IPS-NIHi7 (cell line): ENCODE measurements around the gene MCCD1.
"Not testable (repeated sequence)": the region's sequence is repeated elsewhere in the genome, so short reads cannot be mapped to it uniquely, and the experiment has no call there.

Experiments used
- DNase-seq: peaks from one replicate; pipeline ENCODE4 v3.0.0; 2012; ENCODE audit warnings: mixed read lengths; ENCODE audit errors: extremely low spot score

MCCD1 gene, protein sequence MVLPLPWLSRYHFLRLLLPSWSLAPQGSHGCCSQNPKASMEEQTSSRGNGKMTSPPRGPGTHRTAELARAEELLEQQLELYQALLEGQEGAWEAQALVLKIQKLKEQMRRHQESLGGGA

DNA sequence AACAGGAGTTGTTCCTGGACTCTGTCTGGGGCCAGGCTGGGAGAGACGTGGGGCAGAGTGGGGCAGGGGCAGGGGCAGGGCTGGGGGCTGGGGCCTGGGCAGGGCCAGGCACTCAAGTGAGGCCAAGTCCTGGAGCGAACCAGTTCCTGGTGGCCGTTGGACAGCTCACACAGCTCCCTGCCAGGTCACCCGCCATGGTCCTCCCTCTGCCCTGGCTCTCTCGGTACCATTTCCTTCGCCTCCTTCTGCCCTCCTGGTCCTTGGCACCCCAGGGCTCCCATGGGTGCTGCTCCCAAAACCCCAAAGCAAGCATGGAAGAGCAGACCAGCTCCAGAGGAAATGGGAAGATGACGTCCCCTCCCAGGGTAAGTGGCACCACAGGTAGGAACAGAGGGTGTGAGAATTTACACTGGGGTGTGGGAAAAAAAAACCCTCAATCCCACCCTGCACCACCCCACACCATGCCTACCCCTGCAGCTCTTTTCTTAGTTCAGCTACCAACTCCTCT, at the start of gene MCCD1:
MCCD1 (plus strand) TSS at position 142 of the 508 bp plus-strand sequence; CDS start at position 195, 53 bp downstream.
- DNase-seq = no peak

DNA sequence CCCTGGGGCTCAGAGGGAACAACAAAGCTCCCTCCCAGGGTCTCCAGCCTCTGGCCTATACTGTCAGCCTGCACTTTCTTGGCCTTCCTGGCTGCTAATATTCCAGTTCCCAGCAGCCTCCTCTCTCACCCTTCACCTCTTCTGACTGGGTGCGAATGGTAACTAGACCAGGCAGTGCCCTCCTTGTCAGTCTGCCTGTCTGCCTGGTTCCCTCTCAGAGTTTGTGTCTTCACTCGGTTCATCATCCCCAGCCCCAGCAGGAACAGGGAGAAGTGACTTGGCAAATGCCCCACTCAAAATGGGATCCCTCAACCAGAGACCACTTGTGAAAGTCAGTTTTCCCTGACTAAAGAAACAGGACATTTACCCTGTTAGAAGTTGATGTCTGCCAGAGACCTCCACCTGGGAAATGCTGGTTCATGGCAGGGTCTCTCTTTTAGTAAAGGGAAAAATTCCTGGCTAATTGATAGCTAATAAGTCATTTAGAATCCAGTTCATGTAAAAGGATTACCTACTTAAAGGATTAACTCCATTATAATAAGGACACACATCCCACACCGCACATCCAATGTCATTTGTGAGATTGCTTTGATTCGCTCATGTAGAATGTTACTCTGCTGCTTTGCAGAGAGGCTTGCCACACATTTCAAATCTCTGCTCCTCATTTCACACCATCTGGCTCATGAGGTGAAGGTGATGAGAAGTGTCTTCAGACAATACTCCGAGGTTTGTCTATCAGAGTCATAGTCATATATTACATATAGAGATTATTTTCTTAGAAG, 49.4 kb upstream of the MCCD1 start:
- no peak for DNase-seq

DNA sequence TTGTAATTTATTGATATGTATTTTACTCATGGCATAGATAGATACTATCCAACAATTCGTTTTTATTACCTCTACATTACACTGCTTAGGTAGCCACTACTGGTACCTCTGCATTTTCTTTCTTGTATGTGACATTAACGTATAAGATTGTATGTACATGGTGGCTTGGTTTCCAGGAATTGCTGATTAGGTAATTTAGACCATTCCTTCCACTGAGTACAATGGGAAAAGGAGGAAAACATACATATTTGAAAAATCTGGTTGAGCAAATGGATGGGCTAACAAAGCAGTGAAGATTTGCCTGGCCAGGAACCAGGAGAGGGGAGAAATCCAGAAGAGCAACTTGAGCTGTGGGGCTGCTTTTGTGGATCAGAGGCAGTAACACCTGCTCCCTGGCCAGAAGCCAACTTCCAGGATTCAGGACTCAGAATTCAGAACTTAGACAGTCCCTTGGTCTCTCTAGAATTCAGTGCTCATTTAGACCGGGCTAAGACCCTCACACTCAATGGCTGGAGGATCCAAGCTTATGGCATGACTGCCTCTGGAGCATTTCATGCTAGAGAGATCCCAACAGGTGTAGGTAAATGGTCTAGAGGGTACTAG, 48.7 kb upstream of the MCCD1 start:
- no peak for DNase-seq

DNA sequence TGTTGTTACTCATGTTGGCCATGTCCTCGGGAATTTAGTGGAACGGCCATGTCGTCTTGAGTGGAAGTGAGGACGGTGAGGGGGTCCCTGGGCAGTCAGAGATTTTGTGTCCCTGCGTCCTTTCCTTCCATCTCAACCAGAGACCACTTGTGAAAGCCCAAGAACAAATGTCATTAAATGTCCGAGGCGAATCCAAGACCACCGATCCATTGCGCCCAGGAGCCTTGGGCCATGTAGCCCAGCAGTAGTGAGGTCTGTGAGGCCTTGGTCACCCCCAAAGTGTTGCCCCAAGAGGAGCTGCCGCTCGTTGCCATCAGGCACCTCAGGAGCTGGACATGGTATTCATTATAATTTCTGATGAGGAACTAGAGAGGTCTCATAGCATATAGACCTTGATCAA, 48.2 kb upstream of the MCCD1 start:
- DNase-seq = no peak

DNA sequence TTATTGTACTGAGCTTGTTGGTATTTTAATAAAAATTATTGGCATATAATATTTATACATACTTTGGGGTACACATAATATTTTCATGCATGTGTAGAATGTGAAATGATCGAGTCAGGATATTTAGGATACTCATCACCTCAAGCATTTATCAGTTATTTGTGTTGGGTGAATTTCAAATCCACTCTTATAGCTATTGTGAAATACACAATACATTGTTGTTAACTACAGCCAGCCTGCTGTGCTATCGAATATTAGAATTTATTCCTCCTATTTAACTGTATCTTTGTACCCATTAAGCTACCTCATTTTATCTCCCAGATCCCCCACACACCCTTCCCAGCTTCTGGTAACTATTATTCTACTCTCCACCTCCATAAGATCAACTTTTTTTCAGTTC, 45.4 kb upstream of the MCCD1 start:
- DNase-seq = no peak

- no peak for DNase-seq
Measured at GRCh38 chr6:31485055-31485454, 43.7 kb upstream of the MCCD1 start.

- DNase-seq = not testable (repeated sequence)
Measured at GRCh38 chr6:31486065-31486837, 42.5 kb upstream of the MCCD1 start.

DNA sequence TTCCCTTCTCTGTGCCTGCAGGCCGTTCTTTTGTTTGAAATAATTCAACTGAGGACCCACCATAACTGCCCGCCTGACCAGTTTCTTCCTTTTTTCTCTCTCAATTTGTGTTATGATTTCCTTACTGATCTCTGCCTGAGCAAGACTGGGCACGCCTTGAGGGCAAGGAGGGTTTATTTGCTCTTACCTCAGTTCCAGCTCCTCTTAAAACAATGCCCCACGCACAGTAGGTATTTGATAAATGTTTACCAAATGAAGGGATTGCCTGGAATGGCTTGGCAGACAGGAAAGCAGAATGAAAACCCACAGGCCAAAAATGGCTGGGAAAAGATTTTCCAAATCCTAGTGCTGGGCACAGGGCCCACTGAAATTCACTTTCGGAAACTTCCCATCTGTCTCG, 41.1 kb upstream of the MCCD1 start:
- not testable (repeated sequence) for DNase-seq

- DNase-seq = no peak
Measured at GRCh38 chr6:31489086-31489485, 39.7 kb upstream of the MCCD1 start.

DNA sequence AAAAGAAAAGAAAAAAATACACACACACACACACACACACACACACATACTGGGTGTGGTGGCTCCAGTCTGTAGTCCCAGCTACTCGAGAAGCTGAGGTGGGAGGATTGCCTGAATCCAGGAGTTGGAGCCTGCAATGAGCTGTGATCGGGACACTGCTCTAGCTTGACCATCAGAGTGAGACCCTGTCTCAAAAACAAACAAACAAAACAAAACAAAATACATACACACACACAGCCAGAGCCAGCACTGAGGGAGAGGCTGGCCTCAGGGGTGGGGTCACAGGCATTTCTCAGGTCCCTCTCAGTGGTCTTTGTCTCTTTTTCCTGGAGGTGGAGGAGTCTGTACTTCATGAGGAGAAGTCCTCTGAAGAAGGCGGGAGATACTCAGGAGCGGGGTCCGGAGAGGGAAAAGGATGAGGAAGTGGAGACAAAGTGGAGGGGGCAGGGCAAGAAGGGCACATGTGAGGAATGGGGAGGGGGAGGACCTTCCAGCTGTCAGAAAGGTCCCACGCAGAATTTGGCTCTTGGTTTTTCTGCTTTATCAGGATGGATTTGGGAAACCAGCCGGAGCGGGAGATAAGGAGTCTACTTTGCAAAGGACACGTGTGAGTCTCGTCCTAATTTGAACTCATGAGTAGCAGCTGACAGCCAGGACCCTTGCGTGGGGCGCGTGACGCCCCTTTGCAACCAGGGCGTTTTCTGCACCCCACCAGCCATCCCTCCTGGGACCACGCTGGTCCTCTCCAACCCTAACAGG, 38.5 kb upstream of the MCCD1 start:
- no peak for DNase-seq

- not testable (repeated sequence) for DNase-seq
Measured at GRCh38 chr6:31493550-31493874, 35.2 kb upstream of the MCCD1 start.

DNA sequence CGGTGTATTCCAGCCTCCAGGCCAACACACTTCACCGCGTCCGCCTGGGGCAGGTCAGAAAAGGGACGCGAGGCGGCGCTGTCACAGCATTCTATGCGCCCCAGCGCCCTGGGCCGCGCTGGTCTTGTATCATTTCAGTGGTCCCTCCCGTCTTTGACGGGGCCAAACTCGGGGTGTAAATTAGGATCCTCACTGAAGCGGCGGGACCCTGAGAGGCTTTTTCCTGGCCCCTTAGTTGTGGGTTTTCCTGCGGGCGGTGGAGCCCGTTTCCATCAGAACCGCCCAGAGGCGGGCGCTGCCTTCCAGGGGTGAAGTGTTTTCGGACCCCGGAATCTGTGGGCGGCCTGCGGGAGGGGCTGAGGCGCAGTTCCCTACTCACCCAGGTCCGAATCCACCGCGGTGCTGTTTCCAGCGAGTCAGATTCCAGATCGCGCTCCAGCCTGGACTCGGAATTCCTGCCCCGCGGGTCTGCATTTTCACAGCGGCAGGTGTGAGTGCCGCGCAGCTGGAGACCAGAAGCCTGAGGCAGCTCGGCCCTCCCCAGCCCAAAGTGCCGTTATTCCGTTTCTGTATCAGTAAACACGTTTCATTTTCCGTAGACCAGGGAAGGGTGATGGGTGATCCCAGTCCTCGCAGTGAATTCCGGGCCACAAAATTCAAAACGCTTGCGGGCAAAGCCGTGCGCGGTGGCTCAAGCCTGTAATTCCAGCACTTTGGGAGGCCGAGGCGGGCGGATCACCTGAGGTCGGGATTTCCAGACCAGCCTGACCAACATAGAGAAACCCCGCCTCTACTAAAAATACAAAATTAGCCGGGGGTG, 34.7 kb upstream of the MCCD1 start:
- peak; percentile 62 for DNase-seq

GRCh38 chr6:31495580-31495979, 33.2 kb upstream of the MCCD1 start:
- no peak for DNase-seq

DNA sequence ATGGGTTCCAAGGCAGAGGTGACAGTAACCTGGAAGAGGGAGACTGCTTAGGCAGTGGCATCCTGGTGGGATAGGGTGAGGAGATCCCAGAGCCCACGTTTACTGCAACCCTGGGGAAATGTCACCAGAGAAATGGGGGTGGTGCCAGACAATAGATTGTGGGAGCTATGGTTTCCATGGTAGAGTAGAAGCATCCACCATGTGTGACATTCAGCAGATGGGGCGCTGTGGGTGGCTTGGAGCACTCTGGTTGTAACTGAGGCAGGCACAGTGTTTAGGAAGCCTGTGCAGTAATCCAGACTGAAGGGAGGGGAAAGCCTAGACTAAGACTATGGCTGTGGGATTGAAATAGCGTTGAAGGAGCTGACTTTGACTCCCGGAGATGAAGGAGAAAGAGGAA, 31.9 kb upstream of the MCCD1 start:
- DNase-seq = not testable (repeated sequence)

DNA sequence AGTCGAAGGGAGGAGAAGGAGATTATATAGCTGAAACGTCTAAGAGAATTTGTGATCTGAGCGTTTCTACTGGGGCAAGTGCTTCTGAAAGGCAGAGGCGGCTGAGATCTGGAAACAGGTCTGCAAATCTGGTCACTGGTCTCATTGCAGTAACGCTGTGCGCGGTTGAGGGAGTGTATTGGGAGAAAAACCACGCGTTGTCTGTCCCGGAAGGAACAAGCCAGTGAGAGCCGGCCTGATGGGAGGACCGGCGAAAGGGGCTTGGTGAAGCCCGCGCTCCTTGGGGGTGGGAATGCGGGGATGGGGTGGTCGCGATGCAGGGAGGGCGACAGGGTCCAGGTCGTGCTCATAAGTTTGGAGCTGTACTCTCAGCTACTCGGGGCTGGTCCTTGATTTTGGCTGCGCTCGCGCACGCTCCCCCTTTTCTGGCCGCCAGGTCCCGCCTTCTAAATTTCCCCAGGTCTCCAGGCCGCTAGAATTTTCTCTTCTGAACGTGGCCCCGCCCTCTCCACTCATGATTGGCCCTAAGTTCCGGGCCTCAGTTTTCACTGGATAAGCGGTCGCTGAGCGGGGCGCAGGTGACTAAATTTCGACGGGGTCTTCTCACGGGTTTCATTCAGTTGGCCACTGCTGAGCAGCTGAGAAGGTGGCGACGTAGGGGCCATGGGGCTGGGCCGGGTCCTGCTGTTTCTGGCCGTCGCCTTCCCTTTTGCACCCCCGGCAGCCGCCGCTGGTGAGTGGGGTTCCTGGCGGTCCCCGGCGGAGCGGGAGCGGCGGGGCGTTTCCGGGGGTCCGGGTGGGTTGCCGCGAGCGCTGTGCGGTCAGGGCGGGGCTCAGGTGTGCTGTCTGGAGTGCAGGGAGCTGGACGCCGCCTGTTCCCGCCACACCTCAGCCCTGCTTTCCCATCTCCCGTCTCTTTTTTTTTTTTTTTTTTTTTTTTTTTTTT, 31.0 kb upstream of the MCCD1 start, which contains the start of gene MICB:
MICB (plus strand) TSS at position 615 of the 946 bp plus-strand sequence; CDS start at position 664, 49 bp downstream.
- peak; percentile 70 for DNase-seq

GRCh38 chr6:31498748-31499147, 30.0 kb upstream of the MCCD1 start:
- no peak for DNase-seq

DNA sequence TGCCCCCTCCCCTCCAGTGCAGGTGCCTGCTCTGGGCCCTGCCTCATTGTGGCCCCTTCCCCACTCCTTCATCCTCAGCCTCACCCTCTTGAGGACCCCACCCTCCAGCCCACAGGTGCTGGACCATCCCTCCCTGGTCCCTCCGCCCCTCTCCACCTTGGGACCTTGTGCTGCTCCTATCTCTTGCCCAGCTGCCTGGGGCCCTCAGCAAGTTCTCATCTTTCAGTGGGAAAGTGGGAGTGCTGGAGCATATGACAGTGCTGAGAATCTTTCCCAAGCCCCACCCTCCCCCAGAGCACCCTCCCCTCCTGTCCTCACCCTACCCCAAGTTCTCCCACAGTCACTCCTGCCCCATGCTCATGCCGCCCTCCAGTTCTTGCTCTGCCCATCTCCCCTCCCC, 29.1 kb upstream of the MCCD1 start:
- DNase-seq = not testable (repeated sequence)

DNA sequence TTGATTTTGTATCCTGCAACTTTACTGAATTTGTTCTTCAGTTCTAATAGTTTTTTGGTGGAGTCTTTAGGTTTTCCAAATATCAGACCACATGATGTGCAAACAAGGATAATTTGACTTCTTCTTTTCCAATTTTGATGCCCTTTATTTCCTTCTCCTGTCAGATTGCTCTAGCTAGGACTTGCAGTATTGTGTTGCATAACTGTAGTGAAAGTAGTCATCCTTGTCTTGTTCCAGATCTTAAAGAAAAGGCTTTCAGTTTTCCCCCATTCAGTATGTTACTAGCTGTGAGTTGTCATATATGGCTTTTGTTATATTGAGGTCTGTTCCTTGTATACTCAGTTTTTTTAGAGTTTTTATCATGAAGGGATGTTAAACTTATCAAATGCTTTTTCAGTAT, 26.2 kb upstream of the MCCD1 start:
- DNase-seq = no peak

DNA sequence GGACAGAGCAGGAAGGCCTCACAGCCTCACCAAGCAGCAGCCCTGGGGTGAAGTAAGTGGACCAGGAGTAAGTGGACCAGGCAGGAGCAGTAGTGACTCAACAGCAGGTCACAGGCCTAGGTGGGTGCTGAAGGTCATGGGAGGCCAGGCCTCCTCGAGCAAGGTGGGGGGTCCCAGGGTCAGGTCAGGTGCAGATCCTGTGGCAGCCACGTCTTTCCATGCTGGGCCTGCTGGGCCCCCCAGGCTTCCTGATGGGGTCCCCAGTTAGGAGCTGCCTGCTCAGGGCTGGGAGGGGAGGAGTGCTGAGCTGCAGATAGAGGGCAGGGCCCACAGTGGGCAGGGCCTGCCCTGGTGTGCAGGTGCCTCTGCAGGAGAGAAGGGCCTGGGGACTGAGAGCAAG, 19.7 kb upstream of the MCCD1 start:
- DNase-seq = not testable (repeated sequence)
